ENCODE measurements around the gene FOXK1.

Gene FOXK1

GRCh38 chr7:4762121-4763055 lies 80.3 kb downstream of the FOXK1 start:
- TF ChIP-seq ZNF274 (IDR thresholded peaks at IDR 0.05; ENCODE audit: low read depth, low read length): no peak
- H3K4me3 ChIP-seq (ENCODE audit: low read length): no peak overlapping the region

- no peak overlapping the region for H3K4me3 ChIP-seq (ENCODE audit: low read length)
- TF ChIP-seq ZNF274 (IDR thresholded peaks at IDR 0.05; ENCODE audit: low read depth, low read length): no peak
These were observed 81.1 kb downstream of the FOXK1 start for GRCh38 chr7:4763091-4763793.

GRCh38 chr7:4763794-4764185 lies 81.7 kb downstream of the FOXK1 start:
- H3K4me3 ChIP-seq (ENCODE audit: low read length): no peak overlapping the region
- no peak for TF ChIP-seq ZNF274 (IDR thresholded peaks at IDR 0.05; ENCODE audit: low read depth, low read length)

- TF ChIP-seq ZNF274 (IDR thresholded peaks at IDR 0.05; ENCODE audit: low read depth, low read length): no peak
- H3K4me3 ChIP-seq (ENCODE audit: low read length): no peak overlapping the region
These were observed 82.4 kb downstream of the FOXK1 start for GRCh38 chr7:4764402-4765007.

- no peak for TF ChIP-seq ZNF274 (IDR thresholded peaks at IDR 0.05; ENCODE audit: low read depth, low read length)
- no peak overlapping the region for H3K4me3 ChIP-seq (ENCODE audit: low read length)
These were observed 83.8 kb downstream of the FOXK1 start for GRCh38 chr7:4765776-4766490.

GRCh38 chr7:4766666-4767519 lies 84.8 kb downstream of the FOXK1 start:
- no peak overlapping the region for H3K4me3 ChIP-seq (ENCODE audit: low read length)
- TF ChIP-seq ZNF274 (IDR thresholded peaks at IDR 0.05; ENCODE audit: low read depth, low read length): no peak

GRCh38 chr7:4768597-4769569 lies 86.8 kb downstream of the FOXK1 start:
- no peak overlapping the region for H3K4me3 ChIP-seq (ENCODE audit: low read length)
- TF ChIP-seq ZNF274 (IDR thresholded peaks at IDR 0.05; ENCODE audit: low read depth, low read length): no peak

- no peak for TF ChIP-seq ZNF274 (IDR thresholded peaks at IDR 0.05; ENCODE audit: low read depth, low read length)
These were observed 87.7 kb downstream of the FOXK1 start for GRCh38 chr7:4769761-4770160.

GRCh38 chr7:4770886-4771285 lies 88.8 kb downstream of the FOXK1 start:
- TF ChIP-seq ZNF274 (IDR thresholded peaks at IDR 0.05; ENCODE audit: low read depth, low read length): no peak

More at GRCh38 chr7:4769761-4770160, 87.7 kb downstream of the FOXK1 start:
- no peak overlapping the region for H3K4me3 ChIP-seq (ENCODE audit: low read length)

GRCh38 chr7:4771737-4772136 lies 89.6 kb downstream of the FOXK1 start:
- no peak for TF ChIP-seq ZNF274 (IDR thresholded peaks at IDR 0.05; ENCODE audit: low read depth, low read length)
- no peak overlapping the region for H3K4me3 ChIP-seq (ENCODE audit: low read length)

More at GRCh38 chr7:4770886-4771285, 88.8 kb downstream of the FOXK1 start:
- H3K4me3 ChIP-seq (ENCODE audit: low read length): no peak overlapping the region

GRCh38 chr7:4772306-4772705 lies 90.2 kb downstream of the FOXK1 start:
- H3K4me3 ChIP-seq (ENCODE audit: low read length): no peak overlapping the region
- no peak for TF ChIP-seq ZNF274 (IDR thresholded peaks at IDR 0.05; ENCODE audit: low read depth, low read length)

GRCh38 chr7:4774007-4774406 lies 91.9 kb downstream of the FOXK1 start:
- peak overlapping the region; percentile 70; the same call in 1 of the 2 replicates for H3K4me3 ChIP-seq (ENCODE audit: low read length)
- TF ChIP-seq ZNF274 (IDR thresholded peaks at IDR 0.05; ENCODE audit: low read depth, low read length): no peak

Data from GM08714 (cell line).